B cell (primary cell): ENCODE data around the gene LRRC49. TPM values are rescaled to one million over a fixed set of nuclear protein-coding genes. Genes with fewer than 3 reads are reported as not detected.

Experiments
- ATAC-seq: fragments of 200-7000 bp; cut with Tn5 transposase; one replicate; pipeline ENCODE4 v1.10.0; 2021; ENCODE audit warnings: low read depth, mild to moderate bottlenecking, moderate number of reproducible peaks, moderate library complexity
- CTCF ChIA-PET: fragments of 350-600 bp; sonication (Branson Sonifier 250); formaldehyde crosslinking; loops from one replicate; lab custom pipeline; 2021; ENCODE audit warnings: antibody characterized with exemption, inconsistent platforms; lab: Charles Lee
- POLR2A ChIA-PET: fragments of 350-600 bp; sonication (Branson Sonifier 250); formaldehyde crosslinking; loops from one replicate; lab custom pipeline; 2021; ENCODE audit warnings: antibody characterized with exemption; lab: Charles Lee
- DNase-seq: peaks from one replicate; pipeline ENCODE4 v3.0.0; 2013
- H2AFZ ChIP-seq: 2 replicates; pipeline ENCODE4 v1.6.1; 2012; ENCODE audit warnings: mild to moderate bottlenecking, low read depth, low read length; ENCODE audit not compliant: insufficient read depth, poor library complexity, severe bottlenecking
- H3K27ac ChIP-seq, 2 donors: 1 replicate in 1 of 2; 2 replicates in 1 of 2; pipeline ENCODE4 v1.5.1; 2012 to 2013; ENCODE audit warnings: low read length in 2 of 2, mild to moderate bottlenecking in 2 of 2, moderate library complexity in 1 of 2
- H3K27me3 ChIP-seq, 4 experiments: fragments of 200-600 bp in 1 of 4; sonication (generic) in 1 of 4; replicated peaks in 1 of 4; 1 replicate in 2 of 4; 2 replicates in 2 of 4; pipeline versions ENCODE4 v1.6.1 to v1.7.0; 2013 to 2016; ENCODE audit warnings: low read length in 3 of 4, mild to moderate bottlenecking in 2 of 4, mixed read lengths in 1 of 4, moderate library complexity in 1 of 4; ENCODE audit not compliant: insufficient read depth in 4 of 4, control insufficient read depth in 3 of 4; ENCODE audit errors: control extremely low read depth in 1 of 4
- H3K36me3 ChIP-seq, 2 experiments: replicated peaks in 1 of 2; 1 replicate in 1 of 2; 2 replicates in 1 of 2; pipeline versions ENCODE4 v1.6.1 to v1.7.1; 2013; ENCODE audit warnings: low read length in 1 of 2; ENCODE audit not compliant: insufficient read depth in 2 of 2, control insufficient read depth in 1 of 2; ENCODE audit errors: control extremely low read depth in 1 of 2, extremely low read depth in 1 of 2
- H3K4me1 ChIP-seq, 2 donors: fragments of 200-600 bp in 1 of 2; sonication (generic) in 1 of 2; 1 replicate in 1 of 2; 2 replicates in 1 of 2; pipeline versions ENCODE4 v1.5.1 to v1.6.1; 2013 to 2017; ENCODE audit warnings: low read length in 2 of 2; ENCODE audit not compliant: control insufficient read depth in 2 of 2, insufficient read depth in 2 of 2
- H3K4me2 ChIP-seq: replicated peaks from 2 replicates; pipeline ENCODE3; 2012; ENCODE audit warnings: mild to moderate bottlenecking, low read depth, low read length; ENCODE audit not compliant: poor library complexity, severe bottlenecking
- H3K4me3 ChIP-seq, 5 experiments: fragments of 200-600 bp in 1 of 5; sonication (generic) in 1 of 5; 1 replicate in 3 of 5; 2 replicates in 2 of 5; pipeline versions ENCODE4 v1.5.1 to v1.7.0; 2011 to 2016; ENCODE audit warnings: low read length in 4 of 5, mild to moderate bottlenecking in 4 of 5, low read depth in 2 of 5, control low read depth in 1 of 5, moderate library complexity in 1 of 5; ENCODE audit not compliant: insufficient read depth in 1 of 5; ENCODE audit errors: control extremely low read depth in 1 of 5, extremely low read depth in 1 of 5
- H3K79me2 ChIP-seq: fragments of 200-600 bp; sonication (generic); one replicate; pipeline ENCODE4 v1.6.0; 2016; ENCODE audit warnings: low read length; ENCODE audit not compliant: control insufficient read depth, insufficient read depth
- H3K9ac ChIP-seq: fragments of 200-600 bp; sonication (generic); 2 replicates; pipeline ENCODE4 v1.6.1; 2017; ENCODE audit warnings: mild to moderate bottlenecking, low read length, moderate library complexity
- H3K9me3 ChIP-seq, 3 donors: one replicate each; pipeline versions ENCODE4 v1.6.1 to v1.7.1; 2013; ENCODE audit warnings: low read length in 2 of 3; ENCODE audit not compliant: control insufficient read depth in 2 of 3, insufficient read depth in 1 of 3; ENCODE audit errors: control extremely low read depth in 1 of 3
- H4K20me1 ChIP-seq: 2 replicates; pipeline ENCODE4 v1.6.0; 2012; ENCODE audit warnings: mild to moderate bottlenecking, low read length; ENCODE audit not compliant: insufficient read depth, control insufficient read depth, poor library complexity, severe bottlenecking
- H3K27ac Mint-ChIP-seq: one replicate; pipeline ENCODE4 v1.8.0; 2021; ENCODE audit warnings: mixed read lengths
- H3K27me3 Mint-ChIP-seq: one replicate; pipeline ENCODE4 v1.8.0; 2021; ENCODE audit warnings: mixed read lengths
- H3K4me1 Mint-ChIP-seq: one replicate; pipeline ENCODE4 v1.8.0; 2021; ENCODE audit warnings: mixed read lengths
- H3K4me3 Mint-ChIP-seq: one replicate; pipeline ENCODE4 v1.8.0; 2021; ENCODE audit warnings: mixed read lengths
- H3K9me3 Mint-ChIP-seq: one replicate; pipeline ENCODE4 v1.8.0; 2022; ENCODE audit warnings: mixed read lengths; ENCODE audit not compliant: insufficient read depth
- CTCF ChIP-seq: fragments of 200-600 bp; IDR thresholded peaks from one replicate; pipeline ENCODE4 v1.8.0; 2022; ENCODE audit warnings: antibody characterized with exemption, mild to moderate bottlenecking
- EZH2 ChIP-seq: IDR thresholded peaks from 2 replicates; pipeline ENCODE4 v1.6.1; 2012; ENCODE audit warnings: borderline replicate concordance, low read depth, mild to moderate bottlenecking, moderate library complexity, low read length; ENCODE audit not compliant: insufficient read depth, poor library complexity, severe bottlenecking
- WGBS: methylation state at CpG from one replicate; pipeline ENCODE4 v1.1.5; 2013; ENCODE audit warnings: missing lambda C conversion rate; ENCODE audit not compliant: insufficient coverage; 5-methylcytosine and 5-hydroxymethylcytosine counted together
- intact Hi-C: fragments of 100-400 bp; cut with micrococcal nuclease; formaldehyde crosslinking; loops from one replicate; pipeline ENCODE4 v1.10.0; 2022
- polyA plus RNA-seq: library from polyadenylated mRNA; depleted of rRNA; stranded (reverse); fragments of >200 nt; gene quantifications from 2 replicates; pipeline ENCODE4 v1.2.3, GENCODE V29; 2012
- total RNA-seq, 2 donors: library from RNA; stranded (reverse); fragments of 120-200 nt in 1 of 2; gene quantifications; 1 replicate in 1 of 2; 2 replicates in 1 of 2; pipeline versions ENCODE4 v1.2.3 to v1.2.4, GENCODE V29; 2013 to 2022

LRRC49 gene
- total and polyA plus RNA-seq, 2 donors (not counting 1 experiment from before 2014, with no cell fraction given) = 0.22 to 1.4 TPM

DNA sequence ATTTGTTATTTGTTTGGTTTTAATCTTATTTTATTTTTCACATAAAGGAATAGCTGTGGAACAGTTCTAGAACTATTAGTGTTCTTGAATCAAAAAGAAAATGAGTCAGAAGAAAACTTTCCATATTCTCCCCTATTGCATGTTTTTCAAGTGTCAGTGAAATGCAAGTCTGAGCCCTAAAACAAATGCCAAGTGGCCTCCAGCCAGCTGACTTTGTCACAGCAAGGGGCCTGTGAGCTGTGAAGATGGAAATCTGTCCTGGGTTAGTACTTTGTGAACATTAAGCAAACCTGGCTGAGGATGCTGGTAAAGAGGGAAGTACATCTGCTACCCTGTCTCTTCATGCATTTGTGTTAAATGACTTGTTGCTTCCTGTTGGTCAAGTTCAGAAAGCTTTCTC, 14.2 kb downstream of the LRRC49 start:
- ChIA-PET POLR2A (no interaction called here), CTCF (no interaction called here)
- no peak for TF ChIP-seq CTCF
- no peak for TF ChIP-seq EZH2

DNA sequence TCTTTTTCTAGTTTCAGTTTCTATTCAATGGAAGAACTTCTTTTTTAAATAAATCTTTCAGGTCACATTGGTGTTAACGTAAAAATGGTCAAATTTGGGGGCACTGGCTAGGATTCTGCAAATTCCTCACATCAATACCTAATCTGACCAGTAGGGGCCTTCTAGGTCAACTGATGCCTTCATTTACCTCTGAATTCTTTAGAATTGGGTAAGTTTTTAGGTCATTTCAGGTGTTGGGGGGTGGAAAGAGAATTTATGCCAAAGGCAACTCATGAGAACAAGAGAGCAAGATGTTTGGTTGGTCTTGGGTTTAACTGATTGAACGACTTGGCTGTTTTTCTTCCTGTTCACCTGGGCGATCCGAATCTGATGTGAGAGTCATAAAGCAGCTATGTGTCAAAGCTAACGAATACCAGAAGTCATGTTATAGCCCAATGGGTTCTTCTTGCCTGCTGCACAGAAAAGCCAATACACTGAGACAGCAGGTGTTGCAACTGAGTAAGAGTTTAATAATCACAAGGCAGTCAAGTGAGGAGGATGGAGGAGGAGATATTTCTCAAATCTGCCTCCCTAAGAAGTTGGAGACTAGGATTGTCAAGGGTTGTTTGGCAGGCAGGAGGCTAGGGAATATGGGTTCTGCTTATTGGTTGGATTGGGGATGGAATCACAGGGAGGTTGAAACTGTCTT, 15.3 kb downstream of the LRRC49 start:
- TF ChIP-seq EZH2 (no peak), CTCF (no peak)
- Histone ChIP-seq H3K36me3 (no peaks in the 10 kb centered on the region), H3K9me3 (peaks cover 0 to 12% (median 3%) of the 10 kb centered on the region in 3 donors), H2AFZ (no peak overlapping the region), H3K9ac (no peak overlapping the region), H3K4me2 (no peak overlapping the region), H3K27ac (no peak overlapping the region), H3K4me1 (no peaks in the 10 kb centered on the region), H3K27me3 (peaks cover 0 to 3% (median 0%) of the 10 kb centered on the region in 4 experiments), H4K20me1 (no peaks in the 10 kb centered on the region), H3K79me2 (no peaks in the 10 kb centered on the region), H3K4me3 (no peak overlapping the region)
- POLR2A ChIA-PET = no interaction called here
- no peaks in the 10 kb centered on the region for H3K4me1 Mint-ChIP-seq
- WGBS = 100% methylated on average over 4 of the region's 5 CpGs
- CTCF ChIA-PET = no interaction called here
- H3K27ac Mint-ChIP-seq = no peak overlapping the region
- intact Hi-C loops = no loop called here
- peaks cover 10% of the 10 kb centered on the region for H3K27me3 Mint-ChIP-seq
- H3K9me3 Mint-ChIP-seq = peaks cover 6% of the 10 kb centered on the region
- H3K4me3 Mint-ChIP-seq = no peak overlapping the region
- no peak for DNase-seq
- ATAC-seq = no peak

More for the DNA sequence above, 14.2 kb downstream of the LRRC49 start:
- Mint-ChIP-seq H3K4me3 (no peak overlapping the region), H3K27ac (no peak overlapping the region), H3K4me1 (no peaks in the 10 kb centered on the region), H3K9me3 (peaks cover 6% of the 10 kb centered on the region), H3K27me3 (peaks cover 10% of the 10 kb centered on the region)
- Histone ChIP-seq H3K36me3 (no peaks in the 10 kb centered on the region), H3K9ac (no peak overlapping the region), H2AFZ (no peak overlapping the region), H3K4me3 (no peak overlapping the region), H4K20me1 (no peaks in the 10 kb centered on the region), H3K27ac (no peak overlapping the region), H3K9me3 (peaks cover 0 to 12% (median 3%) of the 10 kb centered on the region in 3 donors), H3K79me2 (no peaks in the 10 kb centered on the region), H3K4me1 (no peaks in the 10 kb centered on the region), H3K4me2 (no peak overlapping the region), H3K27me3 (peaks cover 0 to 3% (median 0%) of the 10 kb centered on the region in 4 experiments)
- ATAC-seq = no peak
- DNase-seq = no peak
- intact Hi-C loops = no loop called here
